ENCODE results near the gene C7.

C7 gene

GRCh38 chr5:40928886-40929448 is 19.7 kb downstream of the C7 start:
- DNase-seq: no peak

DNA sequence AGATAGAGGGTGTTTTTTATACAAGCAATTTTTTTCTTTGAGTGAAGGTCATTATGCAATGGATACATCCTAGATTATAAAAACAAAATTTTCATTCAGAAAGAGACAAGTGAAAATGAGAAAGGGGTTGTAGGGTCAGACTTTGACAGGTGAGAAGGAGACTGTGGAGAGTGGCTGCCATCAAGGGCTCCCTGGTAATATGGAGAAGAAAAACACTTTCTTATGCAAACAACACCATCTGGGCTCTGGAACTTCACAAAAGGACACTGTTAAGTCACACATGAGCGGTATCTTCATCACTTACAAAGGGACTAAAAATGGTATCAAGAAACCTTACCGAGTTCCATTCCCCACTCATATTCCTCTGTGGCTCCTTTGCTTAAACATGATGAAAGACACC is 23.5 kb downstream of the C7 start:
- DNase-seq: no peak

DNA sequence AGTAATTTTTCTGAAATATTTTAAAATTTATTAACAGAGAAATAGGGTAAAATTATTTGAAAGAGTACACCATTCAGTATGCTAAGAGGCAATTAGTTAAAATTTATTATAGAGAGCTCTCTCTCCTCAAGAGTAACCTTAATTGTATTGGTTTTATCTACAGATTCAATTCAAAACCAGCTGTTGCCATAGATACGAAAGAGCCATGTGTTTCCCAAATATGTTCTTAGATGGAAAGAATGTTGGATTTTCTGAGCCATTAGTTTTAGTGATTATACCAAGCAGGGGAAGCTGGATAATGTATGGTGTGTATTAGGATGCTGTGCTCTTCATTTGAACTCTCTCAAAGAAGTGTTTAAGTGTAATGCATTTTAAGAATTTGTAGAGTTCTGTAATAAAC is 27.8 kb downstream of the C7 start:
- DNase-seq: no peak

DNA sequence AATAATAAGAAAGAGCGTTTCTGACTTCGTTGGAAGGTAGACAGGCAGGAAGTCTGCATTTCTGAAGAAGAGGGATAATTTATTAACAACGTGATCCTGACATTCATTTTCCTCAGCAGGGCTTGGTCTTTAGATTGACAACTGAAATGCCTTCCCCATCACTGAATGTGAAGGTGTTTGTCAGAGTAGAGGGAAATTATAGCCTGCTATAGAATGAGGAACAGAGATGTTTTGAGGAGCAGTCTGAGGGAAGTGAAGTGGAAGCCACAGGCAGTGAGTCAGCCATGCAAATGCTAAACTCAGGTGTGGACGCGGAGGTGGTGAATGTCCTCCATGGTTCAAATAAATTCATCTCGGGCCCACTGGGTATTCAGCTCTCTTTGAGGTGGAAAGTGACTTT is 30.5 kb downstream of the C7 start:
- no peak for DNase-seq

DNA sequence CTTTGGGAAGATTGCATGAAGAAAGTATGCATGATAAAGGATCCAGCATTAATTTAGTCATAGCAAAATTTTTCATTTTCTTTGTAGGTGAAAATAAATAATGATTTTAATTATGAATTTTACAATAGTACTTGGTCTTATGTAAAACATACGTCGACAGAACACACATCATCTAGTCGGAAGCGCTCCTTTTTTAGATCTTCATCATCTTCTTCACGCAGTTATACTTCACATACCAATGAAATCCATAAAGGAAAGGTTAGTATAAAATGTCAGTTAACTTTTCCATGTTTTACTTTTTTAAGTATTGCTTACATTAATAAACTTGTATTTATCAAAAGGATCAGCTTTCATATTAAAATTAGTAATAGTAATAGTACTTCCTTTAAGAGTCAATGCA is 35.8 kb downstream of the C7 start:
- no peak for DNase-seq

GRCh38 chr5:40955313-40955712 is 46.0 kb downstream of the C7 start:
- no peak for DNase-seq

GRCh38 chr5:40957048-40957447 is 47.8 kb downstream of the C7 start:
- DNase-seq: no peak

DNA sequence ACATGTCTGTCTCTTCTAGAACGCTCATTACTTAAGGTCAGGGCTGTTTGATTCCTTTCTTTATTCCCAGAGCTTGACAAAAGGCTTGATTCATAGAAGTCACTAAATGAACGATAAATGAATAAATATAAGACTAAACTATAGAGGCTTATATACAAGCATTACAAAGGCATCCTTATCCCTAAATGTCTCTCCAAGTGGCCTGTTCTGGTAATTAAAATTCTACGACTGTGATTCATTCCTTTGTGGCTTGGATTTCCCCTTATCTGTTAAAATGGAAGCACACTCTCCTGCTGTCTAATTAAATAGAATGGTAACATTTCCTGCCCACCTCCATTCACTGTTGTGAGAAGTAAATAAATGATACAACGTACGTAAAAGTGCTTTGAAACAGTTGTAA is 49.5 kb downstream of the C7 start:
- DNase-seq: no peak

DNA sequence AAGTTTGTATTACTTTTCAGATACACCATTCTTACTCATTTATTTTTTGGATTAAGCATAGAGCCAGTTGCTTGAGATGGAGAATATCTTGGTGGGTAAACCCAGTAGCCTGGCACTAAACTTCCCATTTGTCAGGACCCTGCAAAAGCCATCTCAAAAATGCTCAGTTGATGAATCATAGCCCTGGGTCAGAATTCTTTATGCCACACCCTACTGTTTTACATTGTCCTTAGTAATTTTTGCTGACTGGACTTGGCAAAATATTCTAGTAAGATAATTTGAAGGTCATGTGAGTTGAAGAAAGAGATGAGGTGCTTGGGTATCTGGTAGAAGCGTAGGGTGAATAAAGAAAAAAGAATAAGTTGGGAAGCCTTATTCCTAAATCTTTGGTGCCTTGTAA is 50.7 kb downstream of the C7 start:
- no peak for DNase-seq

DNA sequence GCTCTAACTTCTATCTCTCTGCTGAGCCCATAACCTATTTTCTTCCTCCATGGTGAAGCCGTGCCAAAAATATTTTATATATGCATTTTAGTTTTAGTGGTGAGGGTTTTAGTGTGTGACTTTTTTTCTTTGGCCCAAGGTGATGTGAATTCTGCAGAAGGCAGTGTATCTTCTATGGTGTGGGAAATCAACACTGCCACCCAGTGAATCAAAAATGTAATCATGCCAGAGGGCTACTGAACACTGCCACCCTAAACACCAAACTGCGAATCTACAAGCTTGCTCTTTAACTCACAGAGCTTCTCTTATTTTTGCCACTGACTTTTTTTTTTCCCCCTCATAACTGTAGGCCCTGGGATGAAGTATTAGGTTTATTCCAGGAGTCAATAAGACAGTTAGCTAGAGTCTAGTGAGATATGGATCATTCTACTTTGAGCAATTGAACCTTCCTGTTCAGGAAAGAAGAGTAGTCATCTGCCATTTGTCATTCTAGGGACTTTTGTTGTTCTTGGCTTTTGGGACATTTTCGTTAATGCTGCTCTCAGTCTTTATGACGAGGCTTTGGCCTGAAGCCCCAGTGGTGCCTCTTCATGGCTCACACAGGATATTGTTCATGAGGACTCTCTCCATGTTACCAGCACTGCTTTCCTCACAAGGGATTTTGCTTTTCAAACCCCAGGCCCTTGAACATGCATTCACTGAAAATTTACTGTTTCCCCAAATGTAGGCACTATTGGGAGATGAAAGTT is 53.1 kb downstream of the C7 start:
- DNase-seq: no peak

- DNase-seq: no peak
Observed at GRCh38 chr5:40972434-40972833, 63.1 kb downstream of the C7 start.

- DNase-seq: no peak
Observed at GRCh38 chr5:40973364-40974004, 64.2 kb downstream of the C7 start.

- DNase-seq: no peak
Observed at GRCh38 chr5:40976041-40976440, 66.7 kb downstream of the C7 start.

- DNase-seq: no peak
Observed at GRCh38 chr5:40976836-40977235, 67.5 kb downstream of the C7 start.

- no peak for DNase-seq
Observed at GRCh38 chr5:40981420-40981819, 72.1 kb downstream of the C7 start.

- DNase-seq: no peak
Observed at GRCh38 chr5:40983781-40984180, 74.5 kb downstream of the C7 start.

GRCh38 chr5:40984884-40985283 is 75.6 kb downstream of the C7 start:
- no peak for DNase-seq

DNA sequence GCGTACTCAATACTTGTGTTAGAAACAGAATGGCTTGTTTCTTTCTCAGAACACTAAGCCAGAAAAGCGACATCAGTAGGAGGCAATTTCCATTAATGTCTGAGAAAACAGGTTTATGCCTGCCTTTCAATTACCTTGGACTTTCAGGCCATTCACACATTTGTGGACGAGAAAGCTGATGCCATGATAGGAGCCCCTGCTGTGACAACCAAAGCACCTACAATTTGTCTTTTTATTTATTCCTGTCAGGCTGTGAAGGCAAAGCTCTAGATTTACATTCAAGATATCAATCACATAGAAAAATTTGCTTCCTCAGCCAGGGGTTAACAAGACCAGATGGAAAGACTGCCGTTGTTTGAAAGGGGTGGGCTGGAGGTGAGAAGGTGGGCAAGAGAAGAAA is 76.2 kb downstream of the C7 start:
- DNase-seq: no peak

DNA sequence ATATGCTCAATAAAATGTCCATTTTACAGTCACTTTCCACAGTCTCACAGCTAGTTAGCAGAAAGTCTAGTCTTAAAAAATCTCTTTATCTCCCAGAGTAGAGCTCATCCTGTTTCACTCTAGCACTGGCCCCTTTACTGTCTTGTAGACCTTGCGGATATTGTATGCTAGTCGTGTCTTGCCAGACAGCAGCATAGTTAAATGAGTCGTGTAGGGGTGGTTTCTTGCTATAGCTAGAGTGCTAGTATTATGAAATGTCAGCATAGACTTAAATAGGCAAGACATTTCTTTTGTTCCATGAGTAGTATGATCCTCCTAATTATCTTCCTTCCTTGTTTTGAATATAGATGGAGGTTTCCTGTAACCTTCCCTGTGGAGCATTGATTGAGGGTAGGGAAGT is 77.4 kb downstream of the C7 start:
- DNase-seq: no peak

DNA sequence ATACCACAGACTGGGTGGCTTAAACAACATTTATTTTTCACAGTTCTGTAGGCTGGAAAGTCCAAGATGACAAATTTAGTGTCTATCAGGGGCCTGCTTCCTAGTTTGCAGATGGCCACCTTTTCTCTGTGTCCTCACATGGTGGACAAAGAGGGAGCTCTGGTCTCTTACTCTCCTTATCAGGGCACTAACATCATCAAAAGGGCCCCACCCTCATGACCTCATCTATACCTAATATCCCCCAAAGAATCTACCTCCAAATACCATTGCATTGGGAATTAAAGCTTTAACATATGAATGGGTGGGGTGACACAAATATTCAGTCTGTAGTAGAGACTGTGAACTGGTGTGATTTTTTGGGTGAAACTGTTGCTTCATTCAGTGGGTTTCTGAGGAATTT is 78.1 kb downstream of the C7 start:
- no peak for DNase-seq

- no peak for DNase-seq
Observed at GRCh38 chr5:40988746-40989510, 79.6 kb downstream of the C7 start.

- DNase-seq: no peak
Observed at GRCh38 chr5:40991168-40991980, 82.1 kb downstream of the C7 start.

DNA sequence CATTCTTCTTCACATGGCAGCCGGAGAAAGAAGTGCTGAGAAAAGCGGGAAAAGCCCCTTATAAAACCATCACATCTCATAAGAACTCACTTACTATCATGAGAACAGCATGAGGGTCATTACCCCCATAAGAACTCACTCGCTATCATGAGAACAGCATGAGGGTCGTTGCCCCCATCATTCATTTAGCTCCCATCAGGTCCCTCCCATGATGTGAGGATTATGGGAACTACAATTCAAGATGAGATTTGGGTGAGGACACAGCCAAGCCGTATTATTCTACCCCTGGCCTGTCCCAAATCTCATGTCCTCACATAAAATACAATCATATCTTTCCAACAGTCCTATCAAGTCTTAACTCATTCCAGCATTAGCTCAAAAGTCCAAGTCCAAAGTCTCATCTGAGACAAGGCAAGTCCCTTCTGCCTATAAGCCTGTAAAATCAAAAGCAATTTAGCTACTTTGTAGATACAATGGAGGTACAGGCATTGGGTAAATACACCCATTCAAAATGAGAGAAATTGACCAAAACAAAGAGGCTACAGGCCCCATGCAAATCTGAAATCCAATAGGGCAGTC is 82.8 kb downstream of the C7 start:
- no peak for DNase-seq

All from 8988T (cell line).